Liver (tissue), 3 donors: Measurements from ENCODE around the gene CMPK1.

Experiments
- SP1 ChIP-seq: IDR thresholded peaks from 2 replicates; pipeline ENCODE4 v1.6.1; 2018; ENCODE audit warnings: antibody characterized with exemption, mild to moderate bottlenecking
- TAF1 ChIP-seq: conservative IDR thresholded peaks from 2 replicates; pipeline ENCODE4 v1.6.1; 2016; ENCODE audit warnings: antibody characterized with exemption, mild to moderate bottlenecking
- ZBTB33 ChIP-seq: IDR thresholded peaks from 2 replicates; pipeline ENCODE4 v1.6.1; 2016; ENCODE audit warnings: antibody characterized with exemption
- TF ChIP-seq, protein P1 (sequence below): fragments of 150-350 bp; IDR thresholded peaks from 2 replicates; pipeline ENCODE4 v1.5.1; 2017; ENCODE audit warnings: improper control_type of control experiment, low read depth, low read length; ENCODE audit not compliant: missing input control
- donor health status: healthy.
- donor health status: healthy.

- no peak for TF ChIP-seq ZBTB33
- TF ChIP-seq, protein P1, sequence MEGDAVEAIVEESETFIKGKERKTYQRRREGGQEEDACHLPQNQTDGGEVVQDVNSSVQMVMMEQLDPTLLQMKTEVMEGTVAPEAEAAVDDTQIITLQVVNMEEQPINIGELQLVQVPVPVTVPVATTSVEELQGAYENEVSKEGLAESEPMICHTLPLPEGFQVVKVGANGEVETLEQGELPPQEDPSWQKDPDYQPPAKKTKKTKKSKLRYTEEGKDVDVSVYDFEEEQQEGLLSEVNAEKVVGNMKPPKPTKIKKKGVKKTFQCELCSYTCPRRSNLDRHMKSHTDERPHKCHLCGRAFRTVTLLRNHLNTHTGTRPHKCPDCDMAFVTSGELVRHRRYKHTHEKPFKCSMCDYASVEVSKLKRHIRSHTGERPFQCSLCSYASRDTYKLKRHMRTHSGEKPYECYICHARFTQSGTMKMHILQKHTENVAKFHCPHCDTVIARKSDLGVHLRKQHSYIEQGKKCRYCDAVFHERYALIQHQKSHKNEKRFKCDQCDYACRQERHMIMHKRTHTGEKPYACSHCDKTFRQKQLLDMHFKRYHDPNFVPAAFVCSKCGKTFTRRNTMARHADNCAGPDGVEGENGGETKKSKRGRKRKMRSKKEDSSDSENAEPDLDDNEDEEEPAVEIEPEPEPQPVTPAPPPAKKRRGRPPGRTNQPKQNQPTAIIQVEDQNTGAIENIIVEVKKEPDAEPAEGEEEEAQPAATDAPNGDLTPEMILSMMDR = no peak
- TF ChIP-seq SP1 = no peak
- no peak for TF ChIP-seq TAF1
Observed at GRCh38 chr1:47386268-47386667, 52.7 kb downstream of the CMPK1 start.
